ENCODE measurements around the gene DHX35. TPM values are rescaled to one million over a fixed set of nuclear protein-coding genes. Genes with fewer than 3 reads are reported as not detected.

Gene DHX35
- total and polyA plus RNA-seq, 2 of the 8 experiments (the other 6 are each of a cell fraction or from before 2014, with no cell fraction given): 21.9 to 27.7 TPM

GRCh38 chr20:38918172-38918571 lies 44.0 kb upstream of the DHX35 start:
- FAIRE-seq (no peak), DNase-seq (ENCODE audit: low read depth in 1 of 2, low spot score in 2 of 2) (no peak)
- no peaks in the 10 kb centered on the region; a peak in 2 of 8 replicates for H3K36me3 ChIP-seq (ENCODE audit: control insufficient read depth in 2 of 4, insufficient read depth in 4 of 4, low read length in 3 of 4)
- no peak overlapping the region for H3K4me3 ChIP-seq (ENCODE audit: extremely low read depth in 1 of 4, insufficient read depth in 2 of 4, low read depth in 3 of 4, low read length in 4 of 4)
- no peak overlapping the region for H4K91ac ChIP-seq (replicated peaks; ENCODE audit: insufficient read length, low read length)
- no peak overlapping the region for H3K4ac ChIP-seq (replicated peaks; ENCODE audit: insufficient read length, low read depth, low read length)
- no peak overlapping the region for H2AK5ac ChIP-seq (ENCODE audit: low read depth, low read length)
- no peak overlapping the region for H3K23ac ChIP-seq (ENCODE audit: insufficient read length)
- no peak overlapping the region for H2BK12ac ChIP-seq (ENCODE audit: low read depth, low read length)
- no peaks in the 10 kb centered on the region for H3K79me2 ChIP-seq (ENCODE audit: control insufficient read depth in 1 of 2, insufficient read depth in 2 of 2, low read length in 2 of 2)
- H3K18ac ChIP-seq (ENCODE audit: extremely low read depth, low read length): no peak overlapping the region
- H4K8ac ChIP-seq (ENCODE audit: extremely low read depth, insufficient read depth, low read length): no peak overlapping the region
- H3K9ac ChIP-seq (replicated peaks in 1 of 4; ENCODE audit: extremely low read depth in 1 of 4, low read depth in 3 of 4, low read length in 3 of 4): no peak overlapping the region
- H2AFZ ChIP-seq (ENCODE audit: low read length): no peak overlapping the region
- ChIA-PET POLR2A (ENCODE audit: partially characterized antibody) (interaction anchor here (1.1 to 2.2 kb wide), 4 partner anchors 8 to 44 kb away, joined by 3 to 7 read pairs (median 6); partner anchors contain the start of genes DHX35 and FAM83D), CTCF (ENCODE audit: partially characterized antibody) (interaction anchor here (1.0 to 2.2 kb wide), 4 partner anchors 9 to 268 kb away, joined by 4 to 11 read pairs (median 4); partner anchors contain the start of gene FAM83D)
- no peak overlapping the region for H3K27ac ChIP-seq (ENCODE audit: low read depth, low read length)
- no peaks in the 10 kb centered on the region; a peak in 1 of 7 replicates for H3K27me3 ChIP-seq (replicated peaks in 1 of 4; ENCODE audit: control insufficient read depth in 3 of 4, extremely low read depth in 1 of 4, insufficient read depth in 3 of 4, low read length in 3 of 4)
- no peaks in the 10 kb centered on the region for H3K23me2 ChIP-seq (ENCODE audit: low read depth, low read length)
- no peak overlapping the region for H4K5ac ChIP-seq (ENCODE audit: insufficient read length, low read depth, low read length)
- no peaks in the 10 kb centered on the region for H3K9me3 ChIP-seq (ENCODE audit: insufficient read depth in 2 of 2, low read depth in 1 of 2, low read length in 1 of 2)
- H3K79me1 ChIP-seq (ENCODE audit: low read depth, low read length): no peaks in the 10 kb centered on the region
- no peak overlapping the region for H2BK15ac ChIP-seq (ENCODE audit: low read length)
- H3K4me2 ChIP-seq (ENCODE audit: insufficient read depth in 1 of 2, low read depth in 2 of 2, low read length in 2 of 2): no peak overlapping the region
- H2BK5ac ChIP-seq (ENCODE audit: low read depth, low read length): no peak overlapping the region
- H3K14ac ChIP-seq (ENCODE audit: insufficient read length): no peak overlapping the region
- WGBS, 2 experiments (ENCODE audit: extremely low coverage in 1 of 2, insufficient coverage in 1 of 2, insufficient read length in 1 of 2, insufficient replicate concordance in 2 of 2, low coverage in 1 of 2, low lambda C conversion rate in 2 of 2, missing lambda C conversion rate in 1 of 2): 94% methylated on average over 19 of the region's 19 CpGs; no CpG with 5 or more reads in 1 of the 2 experiments
- H4K20me1 ChIP-seq (replicated peaks in 1 of 2; ENCODE audit: control insufficient read depth in 1 of 2, insufficient read depth in 2 of 2, low read length in 2 of 2): no peaks in the 10 kb centered on the region
- H2BK20ac ChIP-seq (ENCODE audit: low read length): no peak overlapping the region
- no peaks in the 10 kb centered on the region; a peak in 1 of 7 replicates for H3K4me1 ChIP-seq (replicated peaks in 1 of 4; ENCODE audit: control insufficient read depth in 3 of 4, insufficient read depth in 4 of 4, low read length in 3 of 4)
- H2BK120ac ChIP-seq (replicated peaks; ENCODE audit: low read depth, low read length): no peak overlapping the region
- no peak overlapping the region for H3K56ac ChIP-seq (replicated peaks; ENCODE audit: insufficient read length, low read depth, low read length)
- TF ChIP-seq SUZ12 (IDR thresholded peaks at IDR 0.05; ENCODE audit: low read length): no peak
- TF ChIP-seq EZH2 (IDR thresholded peaks at IDR 0.05; ENCODE audit: low read depth, low read length, severe bottlenecking): no peak
- TF ChIP-seq RNF2 (IDR thresholded peaks at IDR 0.05; ENCODE audit: borderline replicate concordance, low read depth, low read length, missing control alignments, poor library complexity, severe bottlenecking): no peak
- no peak for TF ChIP-seq GABPA (IDR thresholded peaks at IDR 0.05; ENCODE audit: borderline replicate concordance, insufficient read depth, low read length)
- TF ChIP-seq SIX5 (IDR thresholded peaks at IDR 0.05; ENCODE audit: low read depth, low read length): no peak
- TF ChIP-seq BCL11A (IDR thresholded peaks at IDR 0.05; ENCODE audit: low read depth in 2 of 2, low read length in 2 of 2): no peak
- no peak for TF ChIP-seq RXRA (IDR thresholded peaks at IDR 0.05; ENCODE audit: insufficient read depth, low read depth, low read length)
- TF ChIP-seq, protein P1, sequence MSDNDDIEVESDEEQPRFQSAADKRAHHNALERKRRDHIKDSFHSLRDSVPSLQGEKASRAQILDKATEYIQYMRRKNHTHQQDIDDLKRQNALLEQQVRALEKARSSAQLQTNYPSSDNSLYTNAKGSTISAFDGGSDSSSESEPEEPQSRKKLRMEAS (IDR thresholded peaks at IDR 0.05): no peak
- TF ChIP-seq, protein P2, sequence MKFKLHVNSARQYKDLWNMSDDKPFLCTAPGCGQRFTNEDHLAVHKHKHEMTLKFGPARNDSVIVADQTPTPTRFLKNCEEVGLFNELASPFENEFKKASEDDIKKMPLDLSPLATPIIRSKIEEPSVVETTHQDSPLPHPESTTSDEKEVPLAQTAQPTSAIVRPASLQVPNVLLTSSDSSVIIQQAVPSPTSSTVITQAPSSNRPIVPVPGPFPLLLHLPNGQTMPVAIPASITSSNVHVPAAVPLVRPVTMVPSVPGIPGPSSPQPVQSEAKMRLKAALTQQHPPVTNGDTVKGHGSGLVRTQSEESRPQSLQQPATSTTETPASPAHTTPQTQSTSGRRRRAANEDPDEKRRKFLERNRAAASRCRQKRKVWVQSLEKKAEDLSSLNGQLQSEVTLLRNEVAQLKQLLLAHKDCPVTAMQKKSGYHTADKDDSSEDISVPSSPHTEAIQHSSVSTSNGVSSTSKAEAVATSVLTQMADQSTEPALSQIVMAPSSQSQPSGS (IDR thresholded peaks at IDR 0.05; ENCODE audit: low read length): no peak
- no peak for TF ChIP-seq TBP (IDR thresholded peaks at IDR 0.05; ENCODE audit: low read depth, low read length)
- no peak for TF ChIP-seq SP2 (IDR thresholded peaks at IDR 0.05; ENCODE audit: low read length)
- no peak for TF ChIP-seq NRF1 (IDR thresholded peaks at IDR 0.05; ENCODE audit: low read depth, low read length)
